Activated naive CD4-positive, alpha-beta T cell (primary cell): ENCODE measurements around the gene PINLYP.
"Not testable (repeated sequence)": the region's sequence is repeated elsewhere in the genome, so short reads cannot be mapped to it uniquely, and the experiment has no call there.

Experiments used
- DNase-seq, 4 experiments: peaks; one replicate each; lab custom pipeline; 2025; lab: John Stamatoyannopoulos, UW

Gene PINLYP

DNA sequence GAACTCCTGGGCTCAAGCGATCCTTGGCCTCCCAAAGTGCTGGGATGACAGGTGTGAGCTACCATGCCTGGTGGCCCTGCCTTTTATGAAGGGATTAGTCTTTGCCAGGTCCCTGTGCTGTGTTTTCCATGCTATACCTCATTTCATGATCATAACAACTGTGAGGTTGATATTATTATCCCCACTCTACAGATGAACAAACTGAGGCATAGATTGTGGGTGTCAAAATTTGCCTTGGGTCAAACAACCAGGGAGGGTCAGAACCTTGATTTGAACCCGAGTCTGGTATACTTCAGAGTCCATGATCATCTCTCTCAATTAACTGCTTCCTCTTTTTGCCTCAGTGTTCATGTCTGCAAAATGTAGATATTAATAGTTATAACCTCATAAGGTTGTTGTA lies 6.9 kb downstream of the PINLYP start:
- no peak for DNase-seq

- no peak for DNase-seq
Observed at GRCh38 chr19:43584484-43584883, 8.9 kb downstream of the PINLYP start.

DNA sequence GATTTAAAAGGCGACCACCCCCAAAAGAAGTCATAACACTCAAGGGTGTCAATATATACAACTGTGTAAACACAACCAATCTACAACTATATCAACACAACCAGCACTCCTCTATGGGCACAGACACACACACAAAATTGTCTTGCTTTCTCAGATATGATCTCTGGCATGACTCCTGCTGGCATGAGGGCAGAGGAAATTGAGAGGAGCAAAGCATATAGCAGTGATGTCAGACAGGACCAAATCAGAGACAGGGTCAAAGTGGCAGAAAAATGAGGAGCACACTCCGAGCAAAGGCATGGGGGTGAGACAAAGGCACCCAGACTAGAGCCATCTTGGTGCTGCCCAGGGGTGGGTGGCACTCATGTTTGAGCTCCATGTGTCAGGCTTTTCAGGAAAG lies 10.7 kb downstream of the PINLYP start:
- no peak for DNase-seq

DNA sequence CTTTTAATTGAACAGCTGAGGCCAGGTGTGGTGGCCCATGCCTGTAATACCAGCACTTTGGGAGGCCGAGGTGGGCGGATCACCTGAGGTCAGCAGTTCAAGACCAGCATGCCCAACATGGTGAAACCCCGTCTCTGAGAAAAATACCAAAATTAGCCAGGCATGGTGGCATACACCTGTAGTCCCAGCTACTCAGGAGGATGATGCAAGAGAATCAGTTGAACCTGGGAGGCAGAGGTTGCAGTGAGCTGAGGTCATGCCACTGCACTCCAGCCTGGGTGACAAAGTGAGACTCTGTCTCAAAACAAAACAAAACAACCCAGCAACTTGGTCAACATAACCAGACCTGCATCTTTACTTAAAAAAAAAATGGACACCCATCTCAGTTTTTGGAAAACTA lies 11.4 kb downstream of the PINLYP start:
- DNase-seq, result not testable (repeated sequence)

DNA sequence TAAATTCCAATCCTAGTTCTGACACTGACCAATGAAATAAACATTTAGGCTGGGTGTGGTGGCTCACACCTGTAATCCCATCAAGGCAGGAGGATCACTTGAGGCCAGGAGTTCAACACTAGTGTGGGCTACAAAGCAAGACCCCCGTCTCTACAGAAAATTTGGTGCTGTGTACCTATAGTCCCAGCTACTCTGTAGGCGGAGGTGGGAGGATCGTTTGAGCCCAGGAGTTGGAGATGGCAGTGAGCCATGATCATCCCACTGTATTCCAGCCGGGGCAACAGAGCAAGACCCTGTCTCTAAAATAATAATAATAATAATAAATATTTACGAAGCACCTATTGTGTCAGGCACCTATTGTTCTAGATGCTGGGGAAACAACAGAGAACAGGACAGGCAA lies 13.7 kb downstream of the PINLYP start:
- no peak for DNase-seq

- no peak for DNase-seq
Observed at GRCh38 chr19:43589678-43590077, 14.1 kb downstream of the PINLYP start.

GRCh38 chr19:43591904-43592772 lies 16.5 kb downstream of the PINLYP start:
- no peak for DNase-seq

DNA sequence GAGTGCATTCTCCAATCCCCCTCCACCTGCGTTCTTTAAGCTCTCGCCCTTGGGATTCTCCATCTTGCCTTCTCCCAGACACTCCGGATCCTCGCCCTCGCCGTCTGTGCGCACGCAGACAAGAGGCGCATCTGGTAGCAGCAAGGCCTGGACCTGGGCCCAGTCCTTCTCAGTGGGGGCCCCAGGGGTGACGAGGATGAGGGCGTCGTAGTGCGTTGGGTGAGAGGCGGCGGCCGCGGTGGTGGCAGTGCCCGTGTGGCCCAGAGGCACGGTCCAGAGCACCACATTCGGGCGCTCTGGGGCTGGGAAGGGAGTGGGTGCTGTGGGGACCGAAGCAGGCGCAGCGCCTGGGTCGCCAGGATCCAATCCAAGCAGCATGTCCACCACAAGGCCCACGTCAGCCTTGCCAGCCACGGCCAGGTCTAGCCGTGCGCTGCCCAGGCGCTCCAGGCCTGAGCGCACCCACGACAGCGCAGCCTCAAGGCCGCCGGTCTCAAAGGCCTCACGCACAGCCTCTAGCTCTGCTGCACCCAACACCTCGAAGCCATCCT lies 17.3 kb downstream of the PINLYP start:
- DNase-seq, result no peak

DNA sequence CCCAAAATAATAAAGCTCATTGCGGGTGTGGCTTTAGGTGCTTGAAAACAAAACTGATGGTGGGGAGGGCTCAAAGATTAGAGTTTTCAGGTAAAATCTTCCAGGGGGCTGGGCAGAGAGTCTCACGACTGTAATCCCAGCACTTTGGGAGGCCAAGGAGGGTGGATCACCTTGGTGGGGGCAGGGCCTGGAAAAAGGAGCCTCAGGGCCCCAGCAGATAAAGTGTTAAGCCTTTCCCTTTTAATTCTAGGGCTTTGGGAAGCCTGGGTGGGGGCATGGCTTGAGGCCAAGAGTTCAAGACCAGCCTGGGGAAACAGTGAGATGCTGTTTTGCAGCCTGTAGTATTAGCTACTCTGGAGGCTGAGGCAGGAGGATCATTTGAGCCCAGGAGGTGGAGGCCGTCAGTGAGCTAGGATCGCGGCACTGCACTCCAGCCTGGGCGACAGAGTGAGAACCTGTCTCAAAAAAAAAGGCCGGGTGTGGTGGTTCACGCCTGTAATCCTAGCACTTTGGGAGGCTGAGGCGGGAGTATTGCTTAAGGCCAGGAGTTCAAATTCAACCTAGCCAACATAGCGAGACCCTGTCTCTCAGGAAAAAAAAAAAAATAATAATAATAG lies 18.6 kb downstream of the PINLYP start:
- DNase-seq, result no peak

- peak; percentile 22 to 61 (median 42) for DNase-seq
Observed at GRCh38 chr19:43594710-43595604, 19.4 kb downstream of the PINLYP start.

DNA sequence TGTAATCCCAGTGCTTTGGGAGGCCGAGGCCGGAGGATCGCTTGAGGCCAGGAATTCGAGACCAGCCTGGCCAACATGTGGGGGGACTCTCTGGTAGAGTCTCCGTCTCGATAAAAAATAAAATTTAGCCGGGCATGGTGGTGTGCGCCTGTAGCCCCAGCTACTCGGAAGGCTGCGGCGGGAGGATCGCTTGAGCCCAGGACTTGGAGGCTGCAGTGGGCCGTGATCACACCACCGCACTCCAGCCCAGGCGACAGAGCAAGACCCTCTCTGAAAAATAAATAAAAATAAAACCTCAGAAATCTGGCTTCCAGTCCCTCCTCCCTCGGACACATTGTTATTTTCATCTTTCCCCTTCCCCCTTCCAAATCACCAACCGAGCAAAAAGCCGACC lies 20.0 kb downstream of the PINLYP start:
- no peak for DNase-seq

DNA sequence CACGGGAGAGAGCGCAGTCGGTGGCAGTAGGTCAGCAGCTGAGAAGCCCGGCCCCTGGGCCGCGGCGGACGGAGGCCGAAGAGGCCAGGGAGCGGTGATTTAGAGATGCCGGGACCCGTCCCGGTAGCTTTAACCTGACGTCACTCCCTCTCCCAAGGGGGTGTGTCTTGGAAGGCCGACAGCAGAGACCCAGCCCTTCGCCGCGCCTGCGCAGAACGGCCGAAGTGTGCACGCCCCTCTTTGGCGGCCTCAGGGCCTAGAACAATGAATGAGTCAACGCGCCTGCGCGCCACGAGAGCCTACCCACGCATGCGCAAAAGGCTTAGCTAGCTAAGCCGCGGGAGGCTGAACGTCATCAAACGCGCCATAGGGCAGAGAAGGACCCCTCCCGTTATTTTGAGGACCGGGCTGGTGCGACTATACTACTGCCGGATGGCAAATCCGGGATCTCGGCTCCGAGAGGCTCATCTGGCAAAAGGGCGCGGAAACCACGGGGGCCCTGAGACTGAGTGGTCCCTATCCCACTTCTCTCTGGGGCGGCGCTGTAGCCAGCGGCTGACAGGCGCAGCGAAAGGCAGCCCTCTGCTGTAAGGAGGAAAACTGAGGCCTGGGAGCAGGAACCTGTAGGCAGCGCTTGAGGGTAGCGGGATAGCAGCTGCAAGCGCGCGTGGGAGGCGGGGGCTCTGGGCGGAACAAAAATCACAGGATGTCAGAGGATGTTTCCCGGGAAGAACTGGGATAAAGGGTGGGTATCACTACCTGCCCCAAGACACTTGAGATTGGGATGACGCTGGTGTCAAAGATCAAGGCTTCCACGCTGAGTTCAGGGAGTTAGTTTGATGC lies 20.6 kb downstream of the PINLYP start, which contains the start of the genes IRGQ and ZNF576:
Gene IRGQ, minus strand, starts transcription at position 136 of the 843 bp plus-strand sequence. CDS start 796 bp downstream, outside the sequence.
Gene ZNF576, plus strand, starts transcription at position 597 of the 843 bp plus-strand sequence. CDS start 514 bp downstream, outside the sequence.
- peak; percentile 99 to 100 (median 100) for DNase-seq

- no peak for DNase-seq
Observed at GRCh38 chr19:43596842-43597461, 21.4 kb downstream of the PINLYP start.

- no peak for DNase-seq
Observed at GRCh38 chr19:43597876-43598275, 22.3 kb downstream of the PINLYP start.

GRCh38 chr19:43598445-43599240 lies 23.0 kb downstream of the PINLYP start:
- no peak for DNase-seq

GRCh38 chr19:43599635-43600295 lies 24.2 kb downstream of the PINLYP start:
- DNase-seq, result no peak

GRCh38 chr19:43600326-43600725 lies 24.7 kb downstream of the PINLYP start:
- not testable (repeated sequence) for DNase-seq

DNA sequence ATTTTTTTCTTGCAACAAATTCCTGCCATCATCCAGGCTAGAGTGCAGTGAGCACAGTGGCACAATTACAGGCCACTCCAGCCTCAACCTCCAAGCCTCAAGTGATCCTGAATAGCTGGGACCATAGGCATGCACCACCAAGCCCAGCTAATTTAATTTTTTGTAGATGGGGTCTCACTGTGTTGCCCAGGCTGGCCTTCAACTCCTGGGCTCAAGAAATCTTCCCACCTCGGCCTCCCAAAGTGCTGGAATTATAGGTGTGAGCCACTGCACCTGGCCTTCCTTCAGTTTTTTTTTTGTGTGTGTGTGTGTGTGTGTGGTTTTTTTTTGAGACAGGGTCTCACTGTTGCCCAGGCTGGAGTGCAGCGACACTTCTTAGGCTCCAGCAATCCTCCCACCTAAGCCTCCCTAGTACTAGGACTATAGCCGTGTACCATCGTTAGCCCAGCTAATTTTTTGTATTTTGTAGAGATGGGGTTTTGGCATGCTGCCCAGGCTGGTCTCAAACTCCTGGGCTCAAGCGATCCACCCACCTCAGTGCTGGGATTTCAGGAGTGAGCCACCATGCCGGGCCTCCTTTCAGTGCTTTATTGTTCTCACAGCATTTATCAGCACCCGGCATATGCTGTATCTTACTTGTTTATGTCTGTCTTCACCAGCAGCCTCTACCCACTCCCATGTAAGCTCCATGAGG lies 30.4 kb downstream of the PINLYP start:
- DNase-seq, result no peak
